Epithelial cell of proximal tubule (primary cell): ENCODE data around the gene TJP2. TPM values are rescaled to one million over a fixed set of nuclear protein-coding genes. Genes with fewer than 3 reads are reported as not detected.

Source experiments
- DNase-seq: peaks from one replicate; pipeline ENCODE4 v3.0.0-alpha.2; 2011; ENCODE audit warnings: low read depth
- H3K4me3 ChIP-seq: 2 replicates; pipeline ENCODE4 v1.5.1; 2011; ENCODE audit warnings: low read depth, mild to moderate bottlenecking, low read length
- total RNA-seq: library from RNA; depleted of rRNA; stranded (reverse); fragments of >200 nt; gene quantifications from 2 replicates; pipeline ENCODE4 v1.2.3, GENCODE V29; 2015
- TF ChIP-seq, protein P1 (sequence below): conservative IDR thresholded peaks from 2 replicates; pipeline ENCODE4 v1.5.1; 2012; ENCODE audit warnings: low read depth, mild to moderate bottlenecking, low read length

Gene TJP2
- total RNA-seq, 1 donor from 2014 or later = 335 TPM

DNA sequence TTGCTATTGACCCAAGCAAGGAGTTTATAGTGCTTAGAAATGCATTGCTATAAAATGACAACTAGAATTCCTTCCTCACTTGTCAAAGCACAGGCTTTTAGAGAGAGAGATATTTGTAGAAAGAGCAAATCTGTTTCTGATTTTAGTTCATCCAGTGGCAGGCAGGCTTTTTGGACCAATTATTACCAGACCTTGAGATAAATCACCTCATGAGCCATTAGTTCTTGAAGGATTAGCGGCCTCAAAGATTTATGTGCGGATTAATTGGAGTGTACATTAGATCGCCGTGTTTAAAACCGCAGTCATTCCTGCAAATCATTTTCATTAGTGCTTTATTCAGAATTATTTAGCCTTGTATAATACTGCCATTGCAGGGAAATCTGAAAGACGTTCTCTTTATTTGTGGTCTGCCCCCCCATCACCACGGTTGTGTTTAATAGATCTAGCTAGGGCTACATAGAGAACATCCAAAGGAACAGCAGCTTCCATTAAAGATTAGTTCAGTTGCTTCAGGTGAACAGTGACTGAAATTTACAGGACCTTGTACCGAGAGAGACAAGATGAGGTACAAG lies 28.8 kb upstream of the TJP2 start:
- TF ChIP-seq, protein P1, sequence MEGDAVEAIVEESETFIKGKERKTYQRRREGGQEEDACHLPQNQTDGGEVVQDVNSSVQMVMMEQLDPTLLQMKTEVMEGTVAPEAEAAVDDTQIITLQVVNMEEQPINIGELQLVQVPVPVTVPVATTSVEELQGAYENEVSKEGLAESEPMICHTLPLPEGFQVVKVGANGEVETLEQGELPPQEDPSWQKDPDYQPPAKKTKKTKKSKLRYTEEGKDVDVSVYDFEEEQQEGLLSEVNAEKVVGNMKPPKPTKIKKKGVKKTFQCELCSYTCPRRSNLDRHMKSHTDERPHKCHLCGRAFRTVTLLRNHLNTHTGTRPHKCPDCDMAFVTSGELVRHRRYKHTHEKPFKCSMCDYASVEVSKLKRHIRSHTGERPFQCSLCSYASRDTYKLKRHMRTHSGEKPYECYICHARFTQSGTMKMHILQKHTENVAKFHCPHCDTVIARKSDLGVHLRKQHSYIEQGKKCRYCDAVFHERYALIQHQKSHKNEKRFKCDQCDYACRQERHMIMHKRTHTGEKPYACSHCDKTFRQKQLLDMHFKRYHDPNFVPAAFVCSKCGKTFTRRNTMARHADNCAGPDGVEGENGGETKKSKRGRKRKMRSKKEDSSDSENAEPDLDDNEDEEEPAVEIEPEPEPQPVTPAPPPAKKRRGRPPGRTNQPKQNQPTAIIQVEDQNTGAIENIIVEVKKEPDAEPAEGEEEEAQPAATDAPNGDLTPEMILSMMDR = no peak
- DNase-seq = no peak
- no peak overlapping the region for H3K4me3 ChIP-seq

- DNase-seq = no peak
- no peak overlapping the region for H3K4me3 ChIP-seq
- TF ChIP-seq, protein P1 = no peak
Observed at GRCh38 chr9:69147041-69147834, 26.8 kb upstream of the TJP2 start.

GRCh38 chr9:69149321-69149807 lies 24.7 kb upstream of the TJP2 start:
- no peak for DNase-seq
- TF ChIP-seq, protein P1 = peak; percentile 27
- H3K4me3 ChIP-seq = no peak overlapping the region

DNA sequence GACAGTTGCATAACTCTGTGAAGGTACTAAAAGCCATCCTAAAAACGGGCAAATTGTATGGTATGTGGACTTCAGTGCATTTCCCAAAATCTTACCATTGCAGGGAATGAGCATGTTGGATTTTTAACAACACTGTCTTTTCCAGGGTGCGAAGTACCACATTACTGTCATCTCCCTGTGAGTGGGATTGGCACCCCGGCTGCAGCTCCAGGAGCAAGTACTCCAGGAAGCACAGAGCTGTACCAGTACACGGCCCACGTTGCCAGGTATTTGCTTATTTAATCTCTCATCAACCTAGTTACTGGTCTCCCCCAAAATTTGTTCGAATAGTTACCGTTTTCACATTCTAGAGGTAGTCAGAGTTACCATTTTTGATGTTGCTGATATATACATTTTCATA lies 22.6 kb upstream of the TJP2 start:
- no peak overlapping the region for H3K4me3 ChIP-seq
- TF ChIP-seq, protein P1 = no peak
- no peak for DNase-seq

DNA sequence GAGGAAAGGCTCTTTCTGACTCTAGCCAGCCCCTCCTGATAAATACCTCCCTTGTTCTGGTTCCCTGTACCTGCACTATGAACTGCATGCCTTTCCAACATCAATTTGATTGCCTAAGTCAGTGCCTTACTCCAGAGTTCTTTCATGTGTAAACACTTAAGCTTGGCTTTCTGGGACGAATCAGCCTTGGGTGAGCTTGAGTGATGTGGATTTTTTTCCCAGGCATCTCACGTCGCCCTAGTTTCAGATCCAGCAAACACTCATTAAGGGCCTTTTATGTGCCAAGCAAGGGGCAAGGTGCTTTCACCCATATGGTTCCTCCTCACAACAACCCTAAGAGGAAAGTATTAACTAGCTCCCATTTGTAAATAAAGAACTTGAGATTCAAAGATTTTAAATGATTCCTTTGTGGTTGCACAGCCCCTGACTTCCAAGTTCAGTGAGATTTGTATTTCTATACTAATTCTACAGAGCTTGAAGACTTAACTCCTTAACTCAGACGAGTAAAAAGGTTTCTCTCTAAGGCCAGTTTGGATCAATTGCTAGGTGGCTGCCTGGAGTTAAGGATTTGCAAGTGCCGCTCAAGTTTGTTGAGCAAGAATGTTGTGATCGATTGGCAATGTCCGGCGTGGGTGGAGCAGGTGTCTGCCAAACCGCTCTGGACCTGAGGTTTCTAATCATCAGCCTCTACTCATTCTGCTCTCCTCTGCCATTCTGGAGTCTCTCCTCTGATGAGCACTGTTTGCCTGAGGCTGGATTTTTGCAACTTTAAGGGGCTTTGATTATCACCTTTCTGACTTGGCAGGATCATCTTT lies 20.2 kb upstream of the TJP2 start:
- no peak for DNase-seq
- TF ChIP-seq, protein P1 = no peak
- no peak overlapping the region for H3K4me3 ChIP-seq

GRCh38 chr9:69155341-69156030 lies 18.6 kb upstream of the TJP2 start:
- TF ChIP-seq, protein P1 = no peak
- no peak for DNase-seq
- H3K4me3 ChIP-seq = no peak overlapping the region
